IPS-18c (cell line): Measurements from ENCODE around the gene HUS1.
"Not testable (repeated sequence)": the region's sequence is repeated elsewhere in the genome, so short reads cannot be mapped to it uniquely, and the experiment has no call there.

ENCODE experiments used
- H3K4me3 ChIP-seq: 2 replicates; pipeline ENCODE4 v1.7.0; 2013; ENCODE audit warnings: low read depth, mild to moderate bottlenecking, low read length, moderate library complexity; ENCODE audit not compliant: insufficient read depth
- H3K9me3 ChIP-seq: one replicate; pipeline ENCODE4 v1.6.1; 2013; ENCODE audit warnings: mild to moderate bottlenecking, low read length, moderate library complexity; ENCODE audit not compliant: control insufficient read depth, insufficient read depth

HUS1 gene

DNA sequence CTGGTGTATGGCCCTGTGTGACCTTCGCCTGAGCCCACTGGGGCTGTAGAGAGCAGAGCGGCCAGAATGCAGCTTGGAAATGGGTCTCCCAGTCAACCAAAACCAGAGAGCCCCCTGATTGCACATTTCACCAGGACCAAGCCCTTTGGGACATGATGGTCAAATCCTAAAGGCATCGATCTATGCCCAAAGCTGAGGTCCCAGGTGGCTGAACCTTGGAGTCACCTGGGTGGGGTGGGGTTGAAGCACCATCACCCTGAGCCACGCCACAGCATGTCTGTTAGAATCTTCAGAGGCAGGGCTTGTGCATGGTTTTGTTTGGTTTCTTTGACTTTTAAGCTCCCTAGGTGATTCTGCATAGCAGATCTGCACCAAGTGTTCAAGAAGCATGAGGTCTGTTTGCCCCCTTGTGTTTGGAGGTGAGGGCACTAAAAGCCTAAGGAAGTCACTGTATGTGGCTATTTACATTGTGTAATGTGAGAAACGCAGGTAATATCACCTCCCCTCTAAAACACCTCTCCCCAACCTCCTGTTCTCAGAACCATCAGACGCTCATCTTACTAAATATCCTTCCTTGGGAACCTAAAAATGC lies 40.7 kb downstream of the HUS1 start:
- Histone ChIP-seq H3K4me3 (no peak overlapping the region), H3K9me3 (no peaks in the 10 kb centered on the region)

DNA sequence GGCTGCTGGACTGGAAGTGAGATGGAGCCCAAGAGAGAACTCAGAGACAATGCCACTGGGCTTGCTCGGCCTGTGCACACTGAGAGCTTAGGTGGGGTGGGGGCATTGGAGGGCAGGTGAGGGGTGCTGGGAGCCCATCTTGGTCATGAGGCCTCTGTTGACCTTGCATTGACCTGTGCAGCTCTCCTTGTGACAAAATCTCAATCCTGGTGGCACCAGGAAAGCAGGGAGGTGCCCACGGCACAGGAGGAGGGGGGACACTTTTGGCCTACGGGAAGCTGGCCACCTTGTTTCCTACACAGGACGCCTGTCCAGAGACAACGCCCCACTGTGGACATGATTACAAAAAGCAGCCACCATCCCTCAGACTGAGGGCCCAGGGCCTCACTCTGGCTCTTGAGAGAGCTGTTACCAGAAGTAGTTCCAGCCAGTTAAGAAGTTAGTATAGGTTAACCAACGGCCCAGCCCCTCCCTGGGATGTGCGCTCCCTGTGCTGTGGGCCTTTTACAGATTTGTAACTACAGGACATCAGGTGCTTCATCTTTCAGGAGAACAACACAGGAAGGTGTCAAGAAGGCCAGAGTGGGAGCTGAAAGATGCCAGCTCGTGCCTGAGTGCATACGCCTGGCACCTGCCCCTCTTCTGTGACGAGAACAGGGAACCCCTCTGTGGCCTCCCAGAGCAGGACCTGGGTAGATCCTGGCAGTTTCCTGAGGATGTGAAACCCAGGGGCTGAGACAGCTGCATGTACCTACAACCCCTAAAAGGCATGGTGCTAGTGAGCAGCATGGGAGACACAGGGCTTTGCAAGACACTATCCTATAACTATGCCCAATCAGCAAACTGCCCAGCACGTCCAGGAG lies 41.5 kb downstream of the HUS1 start:
- no peaks in the 10 kb centered on the region for H3K9me3 ChIP-seq
- H3K4me3 ChIP-seq = no peak overlapping the region

DNA sequence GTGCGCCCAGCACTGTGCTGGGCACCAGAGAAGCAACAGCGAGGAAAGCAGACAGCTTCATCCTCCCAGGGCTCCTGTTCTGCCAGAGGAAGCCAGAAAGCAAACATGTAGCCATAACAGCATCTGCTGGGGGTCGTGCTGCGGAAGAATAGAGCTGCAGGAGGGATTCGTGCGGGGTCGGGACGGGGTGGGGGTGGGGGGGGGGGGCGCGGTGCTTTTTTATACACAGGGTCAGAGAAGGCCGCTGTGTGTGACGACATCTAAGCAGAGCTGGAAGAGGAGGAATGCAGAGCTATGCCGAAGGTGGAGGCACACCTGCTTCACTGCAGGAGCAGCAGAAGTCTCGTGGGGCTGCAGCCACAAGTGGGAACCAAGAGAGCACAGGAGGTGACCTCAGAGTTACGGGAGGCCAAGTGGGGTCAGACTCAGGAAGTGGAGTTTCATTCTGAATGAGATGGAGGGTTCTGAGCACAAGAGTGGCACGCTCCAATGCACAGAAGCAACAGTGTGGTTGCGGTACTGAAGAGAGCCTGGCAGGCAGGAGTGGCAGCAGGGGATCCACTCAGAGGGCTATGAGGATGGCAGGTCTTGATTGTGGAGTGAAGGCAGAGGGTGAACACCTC lies 42.2 kb downstream of the HUS1 start:
- H3K9me3 ChIP-seq = no peaks in the 10 kb centered on the region
- H3K4me3 ChIP-seq = no peak overlapping the region

DNA sequence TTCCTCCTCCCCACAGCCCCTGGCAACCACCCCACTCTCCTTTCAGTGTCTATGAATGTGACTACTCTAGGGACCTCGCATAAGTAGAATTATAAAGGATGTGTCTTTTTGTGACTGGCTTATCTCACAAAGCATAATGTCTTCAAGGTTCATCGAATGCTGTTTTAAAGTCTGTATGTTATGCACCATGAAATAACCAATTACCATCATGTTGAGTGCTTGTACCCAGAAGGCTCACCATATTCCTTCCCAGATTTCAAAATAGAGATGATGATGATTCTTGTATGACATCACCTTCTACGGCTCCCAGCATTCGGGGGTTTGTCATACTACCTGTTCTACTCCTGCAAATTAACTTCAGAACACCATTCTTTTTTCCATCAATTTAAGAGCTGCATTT lies 43.1 kb downstream of the HUS1 start:
- Histone ChIP-seq H3K4me3 (no peak overlapping the region), H3K9me3 (no peaks in the 10 kb centered on the region)

DNA sequence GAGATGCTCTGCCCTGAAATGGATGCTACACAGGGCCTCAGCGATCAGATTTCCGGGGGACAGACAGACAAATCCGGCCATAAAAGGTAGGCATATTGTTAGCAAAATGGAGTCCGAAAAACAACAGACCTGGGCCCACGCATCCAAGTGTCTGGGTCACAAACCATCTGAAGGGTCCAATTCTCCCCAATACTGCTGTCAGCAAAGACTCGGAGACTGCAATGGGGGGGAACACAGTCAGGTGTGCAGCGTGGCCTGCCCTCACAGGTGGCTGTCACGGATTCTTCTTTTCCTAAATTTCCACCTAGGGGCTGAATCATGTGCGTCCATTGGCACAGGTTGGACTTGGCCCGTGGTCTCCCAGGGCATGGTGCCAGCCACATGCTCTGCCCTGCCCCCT lies 44.1 kb downstream of the HUS1 start:
- Histone ChIP-seq H3K4me3 (no peak overlapping the region), H3K9me3 (no peaks in the 10 kb centered on the region)

DNA sequence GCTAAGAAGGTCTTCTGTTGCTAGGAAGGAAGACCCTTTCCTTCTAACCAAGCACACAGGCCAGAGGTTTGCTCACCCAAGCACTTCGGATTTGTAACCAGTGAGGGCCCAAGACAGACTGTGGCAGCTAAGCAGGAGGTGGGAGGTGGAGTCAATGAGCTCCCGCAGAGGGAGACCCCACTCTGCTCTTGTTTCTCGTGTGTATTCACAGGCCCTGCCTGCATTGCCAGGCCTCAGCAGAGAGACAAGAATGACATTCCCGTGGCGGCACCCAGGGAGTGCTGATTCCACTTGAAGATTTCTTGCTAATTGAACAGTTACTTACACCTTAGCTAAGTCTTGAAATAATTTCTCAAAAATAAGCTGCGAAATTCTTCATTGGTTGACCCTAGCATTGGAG lies 44.6 kb downstream of the HUS1 start:
- Histone ChIP-seq H3K9me3 (no peaks in the 10 kb centered on the region), H3K4me3 (no peak overlapping the region)

DNA sequence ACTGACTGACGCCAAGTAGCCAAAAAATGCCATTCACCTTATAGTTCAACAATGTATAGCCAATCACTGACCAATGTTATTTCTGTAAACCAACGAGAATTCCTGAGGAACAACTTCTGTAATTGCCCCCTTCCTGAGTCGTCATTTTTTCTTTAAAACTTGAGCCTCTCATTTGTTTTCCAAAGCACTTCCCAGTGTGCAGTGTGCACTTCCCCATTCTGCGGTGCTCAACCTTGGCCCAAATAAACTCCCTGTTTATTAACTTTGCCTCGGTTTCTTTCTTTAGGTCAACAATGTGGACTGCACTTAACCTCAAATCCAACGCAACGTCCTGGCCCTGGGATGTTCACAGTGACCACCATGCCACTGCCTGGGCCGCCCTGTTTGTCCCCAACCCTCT lies 46.2 kb downstream of the HUS1 start:
- no peak overlapping the region for H3K4me3 ChIP-seq
- no peaks in the 10 kb centered on the region for H3K9me3 ChIP-seq

DNA sequence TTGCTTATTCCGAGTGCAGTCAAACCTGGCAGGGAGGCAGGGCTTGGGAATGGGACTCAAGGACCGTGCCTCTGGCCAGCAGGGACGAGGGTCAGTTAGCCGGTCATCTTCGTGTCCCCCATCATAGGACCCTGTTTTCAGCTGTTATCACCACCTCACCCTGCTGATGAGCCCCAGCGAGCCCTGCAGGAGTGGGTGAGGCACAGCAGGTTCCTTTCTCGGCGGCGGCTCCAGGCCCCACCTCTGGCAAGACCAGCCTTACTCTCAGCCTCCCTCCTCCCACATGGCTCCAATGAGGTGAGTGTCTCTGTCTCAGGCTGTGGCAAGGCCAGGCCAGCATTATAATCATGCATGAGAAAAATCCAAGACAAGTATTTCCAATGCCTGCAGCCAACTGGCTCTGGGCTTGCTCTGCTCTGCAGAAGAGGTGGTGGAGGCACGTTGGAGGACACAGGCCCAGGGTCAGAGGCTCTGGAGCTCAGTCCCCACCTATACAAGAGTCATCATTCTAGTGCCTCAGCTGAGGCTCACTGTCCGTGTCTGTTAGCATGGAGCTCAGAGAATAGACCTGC lies 46.9 kb downstream of the HUS1 start:
- no peak overlapping the region for H3K4me3 ChIP-seq
- no peaks in the 10 kb centered on the region for H3K9me3 ChIP-seq

DNA sequence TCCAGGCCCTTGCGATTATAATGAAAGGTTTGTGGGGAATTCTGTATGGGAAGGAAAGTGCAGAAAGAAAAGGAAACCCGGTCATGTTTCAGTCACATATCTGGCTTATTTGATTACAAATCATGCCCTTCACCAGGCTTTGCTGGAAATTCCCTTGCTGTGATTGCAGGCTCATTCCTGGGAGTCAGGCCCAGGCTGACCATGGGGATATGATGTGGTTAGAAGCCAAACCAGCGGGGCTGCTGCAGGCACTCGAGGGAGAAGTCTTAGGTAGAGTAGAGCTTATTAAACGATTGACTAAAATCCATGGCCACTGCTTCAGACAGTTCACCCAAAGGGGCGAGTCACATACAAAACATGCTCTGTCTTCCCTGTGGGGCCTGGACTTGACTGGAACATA lies 47.4 kb downstream of the HUS1 start:
- Histone ChIP-seq H3K9me3 (no peaks in the 10 kb centered on the region), H3K4me3 (no peak overlapping the region)

DNA sequence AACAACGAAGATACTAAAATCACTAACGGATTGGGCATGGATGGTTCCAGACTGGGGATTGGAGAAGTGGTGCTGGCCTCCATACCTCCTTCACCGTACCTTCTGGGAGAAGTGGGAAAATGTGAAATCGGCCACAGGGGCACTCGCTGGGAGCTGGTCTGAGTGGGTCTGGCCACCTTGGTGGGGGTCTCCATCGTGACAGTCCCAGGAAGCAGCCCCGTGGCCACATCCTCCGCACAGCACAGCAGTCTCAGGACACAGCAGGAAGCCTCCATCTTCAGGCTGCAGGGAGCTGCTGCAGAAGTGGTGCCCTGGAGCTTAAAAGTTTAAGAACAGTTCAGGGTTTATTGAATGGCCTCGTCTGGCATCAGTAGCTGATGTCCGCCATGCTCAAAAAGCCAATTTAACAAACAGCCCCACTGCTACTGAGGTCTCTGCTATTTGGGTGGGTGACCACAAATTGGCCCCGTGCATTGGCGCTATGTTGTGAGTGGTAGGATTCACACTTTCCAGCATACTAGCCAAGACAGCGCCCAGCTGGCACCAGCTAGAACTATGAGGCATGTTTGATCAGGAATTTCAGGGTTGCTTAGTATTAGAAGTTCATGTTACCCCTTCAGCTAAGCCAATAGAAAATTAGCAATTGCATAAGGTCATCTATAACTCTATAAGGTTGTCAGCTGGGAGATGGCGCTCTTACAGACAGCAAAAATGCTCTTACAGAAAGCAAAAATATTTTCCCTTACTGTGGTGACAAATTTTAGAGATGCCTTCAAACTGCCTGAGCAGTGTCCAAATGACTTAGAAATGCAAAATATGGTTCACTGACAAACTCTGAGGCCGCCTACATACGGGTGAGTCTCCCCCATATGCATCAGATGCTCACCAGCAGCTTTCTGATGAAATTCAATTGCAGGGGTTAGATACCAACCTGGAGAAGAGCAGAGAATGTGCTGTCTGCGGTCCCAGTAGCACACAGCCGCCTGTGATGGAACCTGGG lies 48.1 kb downstream of the HUS1 start:
- H3K9me3 ChIP-seq = no peaks in the 10 kb centered on the region
- no peak overlapping the region for H3K4me3 ChIP-seq

DNA sequence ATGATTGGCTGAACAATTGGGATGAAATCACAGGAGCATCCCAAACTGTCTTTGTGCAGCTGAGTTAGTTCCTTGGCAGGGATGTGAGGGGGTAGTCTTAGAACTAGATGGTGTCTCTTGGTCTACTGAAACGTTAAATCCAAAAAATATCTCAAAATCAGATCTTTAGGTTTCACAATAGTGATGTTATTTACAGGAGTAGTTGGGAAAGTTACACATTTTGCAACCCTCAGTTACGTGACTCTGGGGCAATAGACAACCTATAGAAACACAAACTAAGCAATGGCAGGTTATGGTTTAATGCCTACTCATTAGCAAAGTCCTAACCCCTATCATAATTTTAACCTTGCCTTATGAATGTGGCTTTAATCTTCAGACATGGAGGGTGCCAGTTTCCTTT lies 55.1 kb downstream of the HUS1 start:
- Histone ChIP-seq H3K9me3 (no peaks in the 10 kb centered on the region), H3K4me3 (no peak overlapping the region)

DNA sequence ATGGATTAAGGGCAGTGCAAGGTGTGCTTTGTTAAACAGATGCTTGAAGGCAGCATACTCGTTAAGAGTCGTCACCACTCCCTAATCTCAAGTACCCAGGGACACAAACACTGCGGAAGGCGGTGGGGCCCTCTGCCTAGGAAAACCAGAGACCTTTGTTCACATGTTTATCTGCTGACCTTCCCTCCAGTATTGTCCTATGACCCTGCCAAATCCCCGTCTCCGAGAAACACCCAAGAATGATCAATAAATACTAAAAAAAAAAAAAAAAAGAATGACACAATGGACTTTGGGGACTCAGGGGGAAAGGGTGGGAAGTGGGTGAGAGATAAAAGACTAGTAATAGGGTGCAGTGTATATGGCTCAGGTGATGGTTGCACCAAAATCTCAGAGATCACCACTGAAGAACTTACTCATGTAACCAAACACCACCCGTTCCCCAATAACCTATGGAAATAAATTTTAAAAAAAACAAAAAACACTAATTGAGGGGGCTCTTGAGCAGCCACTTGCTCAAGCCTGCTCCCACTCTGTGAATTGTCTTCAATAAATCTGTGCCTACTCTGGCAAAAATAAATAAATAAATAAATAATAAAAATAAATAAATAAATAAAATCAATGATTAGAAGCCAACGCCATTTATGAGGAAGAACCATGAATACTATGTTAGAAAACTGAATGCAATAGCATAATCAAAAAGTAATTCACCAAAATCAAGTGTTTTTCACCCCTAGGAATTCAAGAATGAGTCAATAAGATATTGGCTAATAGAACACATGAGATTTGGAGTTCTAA lies 56.1 kb downstream of the HUS1 start:
- H3K9me3 ChIP-seq, H3K4me3 ChIP-seq: not testable (repeated sequence)

DNA sequence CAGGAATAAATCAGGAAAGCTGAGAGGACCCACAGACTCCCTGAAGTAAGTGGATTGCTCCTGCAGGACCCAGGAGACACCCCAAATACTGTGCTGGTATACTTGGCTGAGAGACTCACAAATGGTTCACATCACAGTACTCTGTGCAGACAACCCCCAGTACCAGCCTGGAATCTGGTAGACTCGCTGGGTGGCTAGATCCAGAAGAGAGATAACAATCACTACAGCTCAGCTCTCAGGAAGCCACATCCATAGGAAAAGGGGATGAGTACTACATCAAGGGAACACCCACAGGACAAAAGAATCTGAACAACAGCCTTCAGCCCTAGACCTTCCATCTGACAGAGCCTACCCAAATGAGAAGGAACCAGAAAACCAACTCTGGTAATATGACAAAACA lies 62.9 kb downstream of the HUS1 start:
- not testable (repeated sequence) for H3K4me3 ChIP-seq, H3K9me3 ChIP-seq

DNA sequence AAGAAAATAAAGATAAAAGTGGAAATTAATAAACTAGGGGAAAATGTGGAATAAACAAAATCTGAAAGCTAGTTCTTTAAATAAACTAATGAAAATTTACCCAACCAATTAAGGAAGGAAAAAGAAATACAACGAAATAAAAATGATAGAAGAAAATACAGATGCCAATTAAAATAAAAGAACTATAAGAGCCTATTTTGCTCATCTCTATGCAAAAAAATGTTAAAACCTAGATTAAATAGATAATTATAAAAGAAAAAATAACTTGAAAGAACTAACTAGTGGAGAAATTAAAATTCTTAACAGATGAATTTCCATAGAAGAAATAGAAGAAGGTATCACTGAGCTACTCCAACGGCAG lies 63.8 kb downstream of the HUS1 start:
- no peak overlapping the region for H3K4me3 ChIP-seq
- H3K9me3 ChIP-seq = peaks cover 2% of the 10 kb centered on the region

DNA sequence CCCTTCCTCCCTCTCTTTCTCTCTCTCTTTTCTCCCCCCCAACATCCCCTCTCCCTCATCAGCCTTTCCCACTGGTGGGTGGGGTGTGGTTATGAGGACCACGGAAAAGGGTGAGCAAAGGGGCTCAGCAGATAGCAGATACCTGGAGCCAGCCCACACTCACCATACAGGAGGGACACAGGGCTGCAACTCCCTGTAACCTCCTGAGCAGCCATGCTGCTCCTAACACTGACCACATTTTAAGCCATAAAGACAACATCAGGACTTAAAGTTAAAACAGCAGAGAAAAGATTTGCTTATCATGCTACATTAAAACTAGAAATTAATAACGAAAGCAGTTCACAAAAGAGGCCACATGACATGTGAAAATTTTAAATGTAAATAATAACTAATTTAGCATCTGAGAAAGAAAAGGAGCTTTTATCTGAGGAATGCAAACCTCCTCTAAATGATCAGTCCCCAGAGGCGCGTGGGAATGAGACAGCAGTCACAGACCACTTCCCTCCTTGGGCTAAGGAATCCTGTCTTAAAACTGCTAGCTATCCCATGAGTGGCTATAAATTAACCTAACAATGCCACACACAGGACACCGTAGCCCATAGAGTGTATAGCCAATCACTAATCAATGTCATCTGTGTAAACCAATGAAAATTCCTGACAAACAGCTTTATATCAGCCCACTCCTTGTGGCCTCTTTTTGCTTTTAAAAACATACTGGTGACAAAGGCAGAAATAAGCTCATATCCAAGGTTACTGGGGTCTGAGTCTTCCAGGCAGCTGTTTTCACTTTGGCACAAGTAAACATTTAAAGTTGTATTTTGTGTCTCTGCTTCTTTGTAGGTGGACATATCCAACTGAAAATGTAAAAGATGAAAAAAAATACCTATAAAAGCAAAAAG lies 64.4 kb downstream of the HUS1 start:
- Histone ChIP-seq H3K4me3 (no peak overlapping the region), H3K9me3 (peaks cover 2% of the 10 kb centered on the region)
